Coronary artery (tissue), 2 donors: ENCODE results near the gene ENTPD1.

Experiments used
- DNase-seq: peaks from one replicate; pipeline ENCODE4 v3.0.0-alpha.2; 2017; ENCODE audit warnings: low spot score
- H3K27ac ChIP-seq, 2 donors: fragments of 200-600 bp; sonication (generic); one replicate each; pipeline ENCODE4 v1.5.1; 2016 to 2019
- H3K4me3 ChIP-seq: fragments of 200-600 bp; sonication (generic); 2 replicates; pipeline ENCODE4 v1.5.1; 2016; ENCODE audit warnings: mild to moderate bottlenecking, moderate library complexity
- TF ChIP-seq, protein P1 (sequence below): fragments of 200-600 bp; sonication (generic); IDR thresholded peaks from one replicate; pipeline ENCODE4 v1.5.1; 2019; ENCODE audit warnings: antibody characterized with exemption

ENTPD1 gene

DNA sequence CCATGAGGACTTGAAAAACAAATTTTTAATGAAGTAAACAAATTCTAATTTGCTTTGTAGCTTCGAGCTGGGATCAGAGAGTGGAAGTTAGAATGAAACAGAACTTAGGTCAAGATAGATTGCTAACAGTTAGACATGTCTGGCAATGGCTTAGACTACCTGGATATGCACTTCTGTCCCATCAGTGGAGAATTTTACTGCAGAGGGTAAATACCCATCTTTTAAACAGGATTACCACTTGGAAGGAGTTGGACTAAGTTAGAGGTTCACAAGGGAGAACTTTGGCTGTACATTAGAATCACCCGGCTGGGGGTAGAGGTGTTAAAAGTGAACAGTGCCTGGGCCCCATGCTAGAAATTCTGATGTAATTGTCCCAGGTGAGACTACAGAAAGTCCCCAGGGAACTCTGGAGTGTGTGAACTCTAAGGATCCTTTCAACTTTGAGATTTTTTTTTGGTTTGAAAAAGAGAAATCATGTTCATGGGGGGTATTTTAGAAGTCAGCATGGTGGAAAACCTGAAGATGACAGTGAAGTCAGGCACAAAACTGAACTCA lies 35.5 kb downstream of the ENTPD1 start:
- TF ChIP-seq, protein P1, sequence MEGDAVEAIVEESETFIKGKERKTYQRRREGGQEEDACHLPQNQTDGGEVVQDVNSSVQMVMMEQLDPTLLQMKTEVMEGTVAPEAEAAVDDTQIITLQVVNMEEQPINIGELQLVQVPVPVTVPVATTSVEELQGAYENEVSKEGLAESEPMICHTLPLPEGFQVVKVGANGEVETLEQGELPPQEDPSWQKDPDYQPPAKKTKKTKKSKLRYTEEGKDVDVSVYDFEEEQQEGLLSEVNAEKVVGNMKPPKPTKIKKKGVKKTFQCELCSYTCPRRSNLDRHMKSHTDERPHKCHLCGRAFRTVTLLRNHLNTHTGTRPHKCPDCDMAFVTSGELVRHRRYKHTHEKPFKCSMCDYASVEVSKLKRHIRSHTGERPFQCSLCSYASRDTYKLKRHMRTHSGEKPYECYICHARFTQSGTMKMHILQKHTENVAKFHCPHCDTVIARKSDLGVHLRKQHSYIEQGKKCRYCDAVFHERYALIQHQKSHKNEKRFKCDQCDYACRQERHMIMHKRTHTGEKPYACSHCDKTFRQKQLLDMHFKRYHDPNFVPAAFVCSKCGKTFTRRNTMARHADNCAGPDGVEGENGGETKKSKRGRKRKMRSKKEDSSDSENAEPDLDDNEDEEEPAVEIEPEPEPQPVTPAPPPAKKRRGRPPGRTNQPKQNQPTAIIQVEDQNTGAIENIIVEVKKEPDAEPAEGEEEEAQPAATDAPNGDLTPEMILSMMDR = no peak
- DNase-seq = no peak
- H3K4me3 ChIP-seq = no peak overlapping the region
- H3K27ac ChIP-seq = peak overlapping the region; percentile 18 to 64

DNA sequence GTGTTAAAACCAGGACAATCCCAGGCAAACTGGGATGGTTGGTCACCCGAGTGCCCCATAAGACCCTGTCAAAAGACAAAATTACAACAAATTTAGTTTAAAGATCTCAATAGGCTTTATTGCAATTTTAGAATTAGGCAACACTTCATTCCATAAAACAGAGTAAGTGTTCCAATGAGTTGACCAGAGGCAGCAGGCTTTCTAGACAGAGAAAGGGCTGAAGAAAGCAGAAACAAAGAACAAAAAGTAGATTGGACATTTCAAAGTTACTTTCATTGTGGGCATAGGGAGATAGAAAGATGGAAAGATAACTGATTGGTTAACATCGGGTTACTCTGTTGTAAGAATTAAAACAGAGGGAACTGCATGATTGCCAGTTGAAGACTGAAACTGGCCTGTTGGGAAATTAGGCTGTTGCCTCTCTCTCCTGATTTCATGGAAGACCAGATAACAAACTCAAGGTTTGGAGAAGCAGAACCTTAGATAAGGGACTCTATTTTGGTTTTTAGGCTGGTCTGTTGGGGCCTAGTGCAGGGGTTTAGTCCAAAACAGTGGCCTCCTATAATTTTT lies 36.3 kb downstream of the ENTPD1 start:
- peak overlapping the region; percentile 64 to 91 for H3K27ac ChIP-seq
- no peak for DNase-seq

DNA sequence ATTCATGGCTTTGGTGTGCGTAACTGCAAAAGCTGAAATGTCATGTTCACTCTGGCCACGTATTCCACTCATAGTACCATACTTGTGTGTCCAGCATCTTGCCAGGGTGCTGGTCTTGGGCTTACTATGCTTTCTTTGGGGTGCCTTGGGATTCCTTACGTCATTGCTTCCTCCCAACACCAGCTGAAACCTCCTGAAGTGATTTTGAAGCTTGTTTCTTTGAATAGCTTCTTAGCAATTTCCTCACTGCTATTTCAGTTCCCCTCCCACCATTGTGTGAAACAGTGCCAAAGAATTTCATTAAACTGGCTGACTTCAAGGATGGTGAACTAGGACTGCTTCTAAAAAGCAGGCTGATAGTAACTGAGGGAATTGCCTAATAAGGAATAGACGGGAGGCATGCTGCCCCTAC lies 36.9 kb downstream of the ENTPD1 start:
- H3K27ac ChIP-seq = peak overlapping the region; percentile 64 to 91
- TF ChIP-seq, protein P1 = no peak
- DNase-seq = no peak
- H3K4me3 ChIP-seq = peak overlapping the region; percentile 8

More for the DNA sequence above, 36.3 kb downstream of the ENTPD1 start:
- H3K4me3 ChIP-seq = peak overlapping the region; percentile 8
- TF ChIP-seq, protein P1 = no peak

DNA sequence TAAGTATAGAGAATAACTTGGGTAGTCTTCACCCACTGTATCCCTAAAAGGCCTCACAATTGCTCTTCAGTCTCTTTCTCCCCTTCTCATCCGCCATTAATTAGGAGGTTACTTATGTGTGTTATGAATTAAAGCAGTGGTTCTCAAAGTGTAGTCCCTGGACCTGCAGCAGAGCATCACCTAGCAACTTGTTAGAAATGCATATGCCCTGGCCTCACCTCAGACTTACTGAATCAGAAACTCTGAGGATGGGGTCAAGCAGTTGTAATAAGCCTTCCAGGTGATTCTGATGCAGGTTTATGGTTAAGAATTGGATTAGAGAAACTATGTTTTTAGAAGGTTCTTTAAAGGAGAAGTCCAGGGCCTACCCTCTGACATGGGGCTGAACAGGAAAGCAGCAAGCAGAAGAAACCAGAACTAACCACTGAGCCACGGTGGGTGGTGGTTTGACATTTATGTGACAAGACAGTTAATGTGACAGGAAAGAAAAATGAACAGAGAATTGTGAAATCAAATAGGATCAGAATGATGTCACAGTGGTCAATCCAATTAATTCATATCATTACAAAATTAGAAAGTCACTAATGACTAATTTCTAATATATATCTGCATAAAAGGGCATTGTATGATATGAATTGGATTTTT lies 37.6 kb downstream of the ENTPD1 start:
- TF ChIP-seq, protein P1 = no peak
- DNase-seq = no peak
- Histone ChIP-seq H3K4me3 (no peak overlapping the region), H3K27ac (peak overlapping the region; percentile 64 to 91)

DNA sequence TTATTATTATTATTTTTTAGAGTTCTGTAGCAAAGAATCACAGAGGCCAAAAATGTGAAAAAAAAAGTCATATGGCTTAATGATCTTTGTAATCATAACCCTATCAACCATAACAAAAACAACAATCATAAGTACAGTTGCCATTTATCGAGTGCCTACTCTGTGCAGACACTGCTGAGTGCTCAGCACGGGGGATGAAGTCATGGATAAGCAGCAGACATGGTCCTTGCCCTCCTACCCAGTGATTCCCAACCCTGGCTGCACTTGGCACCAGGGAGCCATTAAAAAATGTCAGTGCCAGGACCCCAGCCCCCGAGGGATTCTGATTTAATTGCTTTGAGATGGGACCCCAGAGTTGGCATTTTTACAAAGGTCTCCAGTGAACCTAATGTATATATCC lies 38.2 kb downstream of the ENTPD1 start:
- H3K27ac ChIP-seq = peak overlapping the region; percentile 64 to 78
- H3K4me3 ChIP-seq = no peak overlapping the region
- TF ChIP-seq, protein P1 = no peak
- no peak for DNase-seq

DNA sequence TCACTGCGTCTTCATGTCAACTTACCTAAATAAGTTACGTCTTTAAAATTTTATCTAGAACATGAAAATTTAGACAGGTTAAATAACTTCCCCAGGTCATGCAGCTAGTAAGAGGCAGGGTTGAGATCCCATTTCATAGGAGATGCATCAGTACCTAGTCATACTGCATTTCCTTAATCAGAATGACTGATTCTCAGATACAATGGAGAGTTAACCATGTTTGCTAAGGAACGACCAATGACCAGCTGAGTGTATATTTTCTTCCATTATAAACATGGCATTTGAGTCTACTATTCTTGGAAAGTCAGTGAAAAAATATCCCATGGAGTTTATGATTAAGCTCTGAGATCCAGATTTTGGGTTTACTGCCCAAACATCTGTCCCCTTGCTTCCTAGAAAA lies 39.6 kb downstream of the ENTPD1 start:
- no peak for DNase-seq
- Histone ChIP-seq H3K4me3 (no peak overlapping the region), H3K27ac (peak overlapping the region; percentile 52 to 78)
- TF ChIP-seq, protein P1 = no peak

DNA sequence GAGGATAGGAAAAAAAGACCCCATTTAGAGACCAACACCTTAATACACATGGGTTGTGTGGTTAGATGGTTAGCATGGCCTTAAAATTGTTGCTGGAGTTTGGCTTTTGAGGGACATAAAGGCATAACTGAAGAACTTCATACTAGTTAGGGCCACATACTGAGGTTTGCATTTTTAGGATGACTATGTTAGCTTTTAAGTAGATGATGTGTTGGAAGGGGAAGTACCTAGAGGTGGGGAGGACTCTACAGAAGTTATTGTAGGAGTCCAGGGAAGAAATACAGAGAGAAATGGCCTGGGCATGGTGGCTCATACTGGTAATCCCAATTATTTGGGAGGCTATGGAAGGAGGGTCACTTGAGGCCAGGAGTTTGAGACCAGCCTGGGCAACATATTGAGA lies 40.5 kb downstream of the ENTPD1 start:
- no peak for DNase-seq
- TF ChIP-seq, protein P1 = no peak

More for the DNA sequence above, 40.5 kb downstream of the ENTPD1 start:
- no peak overlapping the region for H3K4me3 ChIP-seq
- peak overlapping the region in 1 of 2 donors; percentile 78 for H3K27ac ChIP-seq
